Measurements from ENCODE around the gene POLE3.

POLE3 gene, protein sequence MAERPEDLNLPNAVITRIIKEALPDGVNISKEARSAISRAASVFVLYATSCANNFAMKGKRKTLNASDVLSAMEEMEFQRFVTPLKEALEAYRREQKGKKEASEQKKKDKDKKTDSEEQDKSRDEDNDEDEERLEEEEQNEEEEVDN

DNA sequence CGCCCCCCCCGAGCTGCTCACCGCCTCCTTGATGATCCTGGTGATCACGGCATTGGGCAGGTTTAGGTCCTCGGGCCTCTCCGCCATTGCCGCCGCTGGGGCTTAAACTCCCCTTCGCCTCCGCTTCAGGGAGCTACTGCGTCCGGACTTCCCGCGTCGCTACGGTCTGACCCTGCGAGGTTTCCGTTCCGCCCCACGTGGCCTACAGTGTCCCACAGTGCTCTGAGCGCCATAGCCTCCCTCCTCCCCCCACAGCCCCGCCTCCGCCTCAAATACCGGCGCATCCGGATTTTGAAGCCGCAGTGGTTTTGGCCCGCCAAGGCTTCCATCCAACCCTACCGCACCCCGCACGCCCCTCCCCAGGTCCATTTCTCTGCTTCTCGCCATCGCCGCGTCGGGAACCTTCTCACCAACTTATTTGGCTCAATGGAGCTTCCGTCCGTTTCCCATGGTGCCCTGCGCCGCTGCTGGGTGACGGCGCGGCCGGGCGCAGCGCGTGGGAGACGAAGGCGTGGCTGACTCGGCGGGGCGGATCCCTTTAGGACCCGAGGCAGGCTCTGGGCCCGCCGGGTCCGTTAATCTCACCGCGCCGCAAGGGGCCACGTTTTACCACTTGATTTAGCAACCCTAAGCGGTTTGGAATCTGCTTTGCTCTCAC, at the start of gene POLE3, which contains the start of gene C9orf43:
POLE3 (minus strand) TSS at position 469 of the 658 bp plus-strand sequence; CDS start at position 87, 382 bp downstream.
C9orf43 (plus strand) TSS at position 541 of the 658 bp plus-strand sequence. CDS start 2,747 bp downstream, outside the sequence.
- TF ChIP-seq, protein P1, sequence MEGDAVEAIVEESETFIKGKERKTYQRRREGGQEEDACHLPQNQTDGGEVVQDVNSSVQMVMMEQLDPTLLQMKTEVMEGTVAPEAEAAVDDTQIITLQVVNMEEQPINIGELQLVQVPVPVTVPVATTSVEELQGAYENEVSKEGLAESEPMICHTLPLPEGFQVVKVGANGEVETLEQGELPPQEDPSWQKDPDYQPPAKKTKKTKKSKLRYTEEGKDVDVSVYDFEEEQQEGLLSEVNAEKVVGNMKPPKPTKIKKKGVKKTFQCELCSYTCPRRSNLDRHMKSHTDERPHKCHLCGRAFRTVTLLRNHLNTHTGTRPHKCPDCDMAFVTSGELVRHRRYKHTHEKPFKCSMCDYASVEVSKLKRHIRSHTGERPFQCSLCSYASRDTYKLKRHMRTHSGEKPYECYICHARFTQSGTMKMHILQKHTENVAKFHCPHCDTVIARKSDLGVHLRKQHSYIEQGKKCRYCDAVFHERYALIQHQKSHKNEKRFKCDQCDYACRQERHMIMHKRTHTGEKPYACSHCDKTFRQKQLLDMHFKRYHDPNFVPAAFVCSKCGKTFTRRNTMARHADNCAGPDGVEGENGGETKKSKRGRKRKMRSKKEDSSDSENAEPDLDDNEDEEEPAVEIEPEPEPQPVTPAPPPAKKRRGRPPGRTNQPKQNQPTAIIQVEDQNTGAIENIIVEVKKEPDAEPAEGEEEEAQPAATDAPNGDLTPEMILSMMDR (IDR thresholded peaks at IDR 0.05; ENCODE audit: low read depth, low read length, missing control alignments), result no peak
- H3K4me3 ChIP-seq (ENCODE audit: low read depth, low read length), result peak within 1 kb of the TSS; percentile 94
- in situ Hi-C loops (cut with HindIII; ENCODE audit: low sequenced_read_pairs), result no loop called here
- peak; percentile 90 for DNase-seq (ENCODE audit: low read depth)

DNA sequence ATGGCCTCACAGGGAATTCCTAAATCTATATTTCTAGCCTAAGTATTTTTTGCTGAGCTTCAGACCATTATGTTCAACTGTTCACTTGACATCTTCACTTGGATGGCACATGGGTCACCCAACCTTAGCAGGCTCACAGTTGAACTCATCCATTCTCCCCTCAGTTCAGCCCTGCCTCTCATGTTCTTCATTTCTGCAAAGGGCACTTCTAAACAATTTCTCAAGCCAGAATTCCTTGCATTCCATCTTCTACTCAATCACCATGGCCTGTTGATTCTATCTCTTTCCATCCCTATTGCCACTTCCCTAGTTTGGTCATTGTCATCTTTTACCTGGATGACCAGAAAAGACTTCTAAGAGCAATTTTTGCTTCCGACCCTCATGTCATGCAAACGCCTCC, 45.8 kb upstream of the POLE3 start:
- TF ChIP-seq, protein P1 (IDR thresholded peaks at IDR 0.05; ENCODE audit: low read depth, low read length, missing control alignments), result no peak
- DNase-seq (ENCODE audit: low read depth), result no peak
- in situ Hi-C loops (cut with HindIII; ENCODE audit: low sequenced_read_pairs), result no loop called here
- no peak overlapping the region for H3K4me3 ChIP-seq (ENCODE audit: low read depth, low read length)

DNA sequence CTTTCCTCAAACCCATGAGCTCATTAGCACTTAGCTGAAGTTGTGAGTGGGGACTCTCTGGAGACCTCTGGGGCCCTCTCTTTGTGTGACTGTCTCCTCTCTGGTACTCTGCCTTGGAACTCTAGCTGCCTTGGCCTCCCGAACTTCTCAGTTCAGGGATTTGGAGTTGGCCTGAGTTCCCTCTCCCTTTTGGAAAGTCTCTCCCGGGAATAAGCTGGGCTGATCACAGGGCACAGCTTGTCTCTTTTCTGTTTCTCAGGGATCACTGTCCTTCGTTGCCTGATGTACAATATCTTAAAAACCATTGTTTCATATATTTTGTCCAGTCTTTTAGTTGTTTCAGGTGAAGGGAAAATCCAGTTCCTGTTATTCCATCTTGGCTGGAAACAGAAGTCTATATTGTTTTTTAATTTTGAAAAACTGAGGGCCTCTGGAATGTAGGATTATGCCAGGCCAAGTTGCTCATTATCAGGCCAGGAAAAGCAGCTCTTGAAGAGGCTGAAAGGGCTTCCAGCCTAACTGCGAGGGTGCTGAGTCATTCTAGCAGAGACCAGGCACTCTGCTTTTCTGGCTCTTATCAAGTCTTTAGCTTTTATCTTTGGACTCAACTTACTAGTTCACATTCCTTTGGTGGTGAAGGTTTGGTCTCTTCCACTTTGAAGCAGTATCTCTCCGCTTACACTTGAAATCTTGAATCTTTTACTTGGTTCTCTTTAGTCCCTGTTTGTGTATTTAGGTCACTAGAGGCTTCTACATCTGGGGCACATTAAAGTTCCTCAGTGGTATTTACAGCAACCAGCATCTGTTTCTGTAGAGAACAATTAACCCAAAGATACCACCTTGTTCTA, 44.7 kb upstream of the POLE3 start:
- no peak overlapping the region for H3K4me3 ChIP-seq (ENCODE audit: low read depth, low read length)
- TF ChIP-seq, protein P1 (IDR thresholded peaks at IDR 0.05; ENCODE audit: low read depth, low read length, missing control alignments), result no peak
- in situ Hi-C loops (cut with HindIII; ENCODE audit: low sequenced_read_pairs), result no loop called here
- peak; percentile 83 for DNase-seq (ENCODE audit: low read depth)

DNA sequence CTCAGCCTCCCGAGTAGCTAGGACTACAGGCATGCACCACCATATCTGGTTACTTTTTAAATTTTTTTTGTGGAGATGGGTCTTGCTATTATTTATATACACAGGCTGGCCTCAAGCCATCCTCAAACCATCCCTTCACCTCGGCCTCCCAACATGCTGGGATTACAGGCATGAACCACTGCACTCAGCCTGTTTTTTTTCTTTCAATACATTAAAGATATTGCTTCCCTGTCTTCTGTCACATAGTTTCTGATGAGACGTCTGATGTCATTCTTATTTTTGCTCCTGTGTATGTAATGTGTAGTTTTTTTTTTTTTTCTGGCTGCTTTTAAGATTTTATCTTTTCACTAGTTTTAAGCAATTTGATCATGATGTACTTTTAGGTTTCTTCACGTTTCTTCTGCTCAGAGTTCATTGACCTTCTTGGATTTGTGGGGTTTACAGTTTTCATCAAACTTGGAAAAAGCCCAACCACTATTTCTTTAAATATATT, 41.7 kb upstream of the POLE3 start:
- DNase-seq (ENCODE audit: low read depth), result no peak
- in situ Hi-C loops (cut with HindIII; ENCODE audit: low sequenced_read_pairs), result no loop called here
- TF ChIP-seq, protein P1 (IDR thresholded peaks at IDR 0.05; ENCODE audit: low read depth, low read length, missing control alignments), result no peak
- no peak overlapping the region for H3K4me3 ChIP-seq (ENCODE audit: low read depth, low read length)

DNA sequence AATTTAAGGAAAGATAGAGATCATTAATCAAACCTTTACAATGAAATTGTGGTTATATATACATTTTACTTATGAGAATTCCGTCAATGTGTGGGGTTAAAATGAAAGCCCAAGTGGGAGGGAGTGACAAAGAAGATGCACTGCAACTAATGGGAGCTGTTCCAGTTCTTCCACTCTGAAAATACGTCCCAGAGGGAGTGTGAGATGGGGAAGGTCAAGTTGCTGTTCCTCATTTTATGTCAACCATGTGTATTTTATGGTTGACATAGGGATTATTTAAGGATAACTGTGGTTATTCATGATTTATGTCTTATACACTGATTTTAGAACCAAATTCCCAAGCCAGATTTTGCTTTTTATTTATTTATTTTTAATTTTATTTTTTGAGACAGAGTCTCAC, 38.9 kb upstream of the POLE3 start:
- no peak overlapping the region for H3K4me3 ChIP-seq (ENCODE audit: low read depth, low read length)
- TF ChIP-seq, protein P1 (IDR thresholded peaks at IDR 0.05; ENCODE audit: low read depth, low read length, missing control alignments), result no peak
- in situ Hi-C loops (cut with HindIII; ENCODE audit: low sequenced_read_pairs), result loop anchor here (5.0 kb wide), 1 partner anchor 138 kb away; no protein-coding TSS in a partner anchor
- DNase-seq (ENCODE audit: low read depth), result no peak

DNA sequence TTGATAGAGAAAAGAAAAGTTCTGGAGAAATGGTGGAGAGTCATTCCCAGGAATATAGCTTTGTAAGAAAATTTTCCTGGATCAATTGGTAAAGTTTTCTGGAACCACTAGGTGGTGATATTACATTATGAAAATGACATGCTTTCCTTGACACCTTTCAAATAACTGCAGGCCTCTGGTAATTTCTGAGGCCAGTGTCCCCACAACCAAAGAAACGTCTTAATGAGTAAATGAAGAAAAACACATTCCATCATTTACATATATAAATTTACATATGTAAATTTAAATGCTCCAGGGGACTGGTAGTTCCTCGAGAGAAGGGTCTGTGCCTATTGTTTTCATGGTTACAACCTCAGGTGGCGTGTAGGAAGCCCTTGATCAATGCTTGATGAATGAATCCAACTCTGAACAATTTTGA, 35.9 kb upstream of the POLE3 start:
- TF ChIP-seq, protein P1 (IDR thresholded peaks at IDR 0.05; ENCODE audit: low read depth, low read length, missing control alignments), result peak; percentile 38
- no peak overlapping the region for H3K4me3 ChIP-seq (ENCODE audit: low read depth, low read length)
- peak; percentile 33 for DNase-seq (ENCODE audit: low read depth)
- in situ Hi-C loops (cut with HindIII; ENCODE audit: low sequenced_read_pairs), result loop anchor here (5.0 kb wide), 1 partner anchor 141 kb away; no protein-coding TSS in a partner anchor
